ENCODE measurements around the gene RNF157.

GRCh38 chr17:76279742-76280287, 39.5 kb upstream of the RNF157 start:
- TF ChIP-seq, protein P1, sequence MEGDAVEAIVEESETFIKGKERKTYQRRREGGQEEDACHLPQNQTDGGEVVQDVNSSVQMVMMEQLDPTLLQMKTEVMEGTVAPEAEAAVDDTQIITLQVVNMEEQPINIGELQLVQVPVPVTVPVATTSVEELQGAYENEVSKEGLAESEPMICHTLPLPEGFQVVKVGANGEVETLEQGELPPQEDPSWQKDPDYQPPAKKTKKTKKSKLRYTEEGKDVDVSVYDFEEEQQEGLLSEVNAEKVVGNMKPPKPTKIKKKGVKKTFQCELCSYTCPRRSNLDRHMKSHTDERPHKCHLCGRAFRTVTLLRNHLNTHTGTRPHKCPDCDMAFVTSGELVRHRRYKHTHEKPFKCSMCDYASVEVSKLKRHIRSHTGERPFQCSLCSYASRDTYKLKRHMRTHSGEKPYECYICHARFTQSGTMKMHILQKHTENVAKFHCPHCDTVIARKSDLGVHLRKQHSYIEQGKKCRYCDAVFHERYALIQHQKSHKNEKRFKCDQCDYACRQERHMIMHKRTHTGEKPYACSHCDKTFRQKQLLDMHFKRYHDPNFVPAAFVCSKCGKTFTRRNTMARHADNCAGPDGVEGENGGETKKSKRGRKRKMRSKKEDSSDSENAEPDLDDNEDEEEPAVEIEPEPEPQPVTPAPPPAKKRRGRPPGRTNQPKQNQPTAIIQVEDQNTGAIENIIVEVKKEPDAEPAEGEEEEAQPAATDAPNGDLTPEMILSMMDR (conservative IDR thresholded peaks at IDR 0.05): no peak; the same call in 1 of the 2 replicates
- no peak for TF ChIP-seq ZFX (IDR thresholded peaks at IDR 0.05)
